K562 (cell line): ENCODE data around the gene IRF9. TPM values are rescaled to one million over a fixed set of nuclear protein-coding genes. Genes with fewer than 3 reads are reported as not detected.

Source experiments
- ATF7 ChIP-seq: fragments of 450-650 bp; IDR thresholded peaks from 2 replicates; pipeline ENCODE4 v1.7.1; 2014; ENCODE audit warnings: mild to moderate bottlenecking, moderate library complexity
- CHD4 ChIP-seq: fragments of 200-600 bp; sonication (generic); IDR thresholded peaks from 3 replicates; pipeline ENCODE4 v1.6.1; 2012; ENCODE audit warnings: low read depth, mild to moderate bottlenecking, mixed read lengths, low read length, inconsistent platforms; ENCODE audit not compliant: insufficient read depth, insufficient replicate concordance, poor library complexity, severe bottlenecking
- EP400 ChIP-seq: fragments of 450-650 bp; IDR thresholded peaks from 2 replicates; pipeline ENCODE4 v1.6.1; 2017; ENCODE audit warnings: antibody characterized with exemption, mild to moderate bottlenecking, moderate library complexity
- ETV6 ChIP-seq, 3 experiments: fragments of 150-350 bp in 1 of 3; sonication (generic) in 1 of 3; formaldehyde crosslinking in 1 of 3; IDR thresholded peaks; 2 replicates each; pipeline versions ENCODE4 v1.6.1 to v1.8.0; 2014 to 2022; ENCODE audit warnings: borderline replicate concordance in 2 of 3, low read depth in 2 of 3, antibody characterized with exemption in 1 of 3, low read length in 1 of 3, mild to moderate bottlenecking in 1 of 3, missing genetic modification reagents in 1 of 3
- FIP1L1 ChIP-seq: fragments of 200-400 bp; formaldehyde crosslinking; IDR thresholded peaks from 2 replicates; pipeline ENCODE4 v1.6.1; 2018; ENCODE audit warnings: mild to moderate bottlenecking, low read depth, low read length; ENCODE audit not compliant: poor library complexity, severe bottlenecking
- HDAC2 ChIP-seq: fragments of 450-650 bp; IDR thresholded peaks from 2 replicates; pipeline ENCODE4 v1.6.1; 2016; ENCODE audit warnings: mild to moderate bottlenecking
- HMG20B ChIP-seq: fragments of 250-450 bp; sonication (Bioruptor Pico); IDR thresholded peaks from 2 replicates; pipeline ENCODE4 v1.5.0; 2021; ENCODE audit warnings: mild to moderate bottlenecking
- HMGN3 ChIP-seq: IDR thresholded peaks from 2 replicates; pipeline ENCODE4 v1.6.1; 2011; ENCODE audit warnings: borderline replicate concordance, low read depth, mild to moderate bottlenecking, mixed read lengths, low read length; ENCODE audit not compliant: insufficient read length; ENCODE audit errors: extremely low read depth
- KLF1 ChIP-seq: fragments of 450-650 bp; IDR thresholded peaks from 2 replicates; pipeline ENCODE4 v1.6.1; 2016; ENCODE audit warnings: missing genetic modification characterization, missing compliant biosample characterization
- MBD2 ChIP-seq: sonication (generic); IDR thresholded peaks from 2 replicates; pipeline ENCODE4 v1.6.1; 2016; ENCODE audit warnings: low read depth, borderline replicate concordance
- MEF2D ChIP-seq: conservative IDR thresholded peaks from 2 replicates; pipeline ENCODE4 v1.6.1; 2016; ENCODE audit warnings: low read depth, missing genetic modification characterization, missing compliant biosample characterization
- MTA3 ChIP-seq: fragments of 450-650 bp; formaldehyde crosslinking; IDR thresholded peaks from 2 replicates; pipeline ENCODE4 v1.6.1; 2017; ENCODE audit warnings: mild to moderate bottlenecking, borderline replicate concordance
- NBN ChIP-seq: fragments of 450-650 bp; IDR thresholded peaks from 2 replicates; pipeline ENCODE4 v1.6.1; 2016; ENCODE audit warnings: low read depth, mild to moderate bottlenecking
- SNIP1 ChIP-seq: fragments of 450-650 bp; IDR thresholded peaks from 2 replicates; pipeline ENCODE4 v1.7.1; 2017; ENCODE audit warnings: low read depth, mild to moderate bottlenecking
- SP1 ChIP-seq: sonication (generic); formaldehyde crosslinking; IDR thresholded peaks from 2 replicates; pipeline ENCODE4 v1.8.1; 2022; ENCODE audit warnings: mild to moderate bottlenecking, missing genetic modification reagents
- SRSF7 ChIP-seq: fragments of 200-400 bp; formaldehyde crosslinking; optimal IDR thresholded peaks from 2 replicates; pipeline ENCODE3; 2017; ENCODE audit warnings: mild to moderate bottlenecking, low read depth, low read length
- ZNF174 ChIP-seq: fragments of 250-450 bp; sonication (Bioruptor Pico); IDR thresholded peaks from 2 replicates; pipeline ENCODE4 v1.4.0; 2020; ENCODE audit warnings: mild to moderate bottlenecking
- ZNF23 ChIP-seq: fragments of 250-450 bp; sonication (Bioruptor Pico); IDR thresholded peaks from 2 replicates; pipeline ENCODE4 v1.4.0; 2020; ENCODE audit warnings: mild to moderate bottlenecking
- ZNF57 ChIP-seq: fragments of 450-650 bp; formaldehyde crosslinking; IDR thresholded peaks from 2 replicates; pipeline ENCODE4 v1.4.0; 2020; ENCODE audit warnings: mild to moderate bottlenecking, moderate library complexity
- polyA plus RNA-seq, 8 experiments: library from polyadenylated mRNA; depleted of rRNA in 4 of 8; stranded (reverse) in 5 of 8; unstranded in 3 of 8; fragments of >200 nt; fragmentation: Nextera tagmentation in 2 of 8; fragmentation: Illumina TruSeq in 1 of 8; extraction: Ambion mirVana in 2 of 8; extraction: Trizol in 1 of 8; gene quantifications; 2 replicates each; pipeline versions ENCODE4 v1.2.1 to v1.2.3, GENCODE V29; 2011 to 2014; ENCODE audit warnings: inconsistent platforms in 1 of 8, missing spikeins in 1 of 8
- total RNA-seq, 7 experiments: library from RNA; depleted of rRNA in 6 of 7; stranded (reverse); fragments of >200 nt in 6 of 7; fragmentation: Illumina TruSeq in 2 of 7; extraction: Trizol in 2 of 7; gene quantifications; 2 replicates each; pipeline versions ENCODE4 v1.2.1 to v1.2.3, GENCODE V29; 2011 to 2021; ENCODE audit warnings: low replicate concordance in 1 of 7
- TF ChIP-seq, protein P1 (sequence below): fragments of 250-450 bp; sonication (Bioruptor Pico); IDR thresholded peaks from 2 replicates; pipeline ENCODE4 v1.5.0; 2022; ENCODE audit warnings: mild to moderate bottlenecking
- TF ChIP-seq, protein P2 (sequence below): sonication (generic); formaldehyde crosslinking; IDR thresholded peaks from 2 replicates; pipeline ENCODE4 v1.8.0; 2022; ENCODE audit warnings: mild to moderate bottlenecking, missing genetic modification reagents

The IRF9 gene
- total and polyA plus RNA-seq, 9 of the 15 experiments (the other 6 are each of a cell fraction or from before 2014, with no cell fraction given): 0.79 to 14.8 (median 6.1) TPM

DNA sequence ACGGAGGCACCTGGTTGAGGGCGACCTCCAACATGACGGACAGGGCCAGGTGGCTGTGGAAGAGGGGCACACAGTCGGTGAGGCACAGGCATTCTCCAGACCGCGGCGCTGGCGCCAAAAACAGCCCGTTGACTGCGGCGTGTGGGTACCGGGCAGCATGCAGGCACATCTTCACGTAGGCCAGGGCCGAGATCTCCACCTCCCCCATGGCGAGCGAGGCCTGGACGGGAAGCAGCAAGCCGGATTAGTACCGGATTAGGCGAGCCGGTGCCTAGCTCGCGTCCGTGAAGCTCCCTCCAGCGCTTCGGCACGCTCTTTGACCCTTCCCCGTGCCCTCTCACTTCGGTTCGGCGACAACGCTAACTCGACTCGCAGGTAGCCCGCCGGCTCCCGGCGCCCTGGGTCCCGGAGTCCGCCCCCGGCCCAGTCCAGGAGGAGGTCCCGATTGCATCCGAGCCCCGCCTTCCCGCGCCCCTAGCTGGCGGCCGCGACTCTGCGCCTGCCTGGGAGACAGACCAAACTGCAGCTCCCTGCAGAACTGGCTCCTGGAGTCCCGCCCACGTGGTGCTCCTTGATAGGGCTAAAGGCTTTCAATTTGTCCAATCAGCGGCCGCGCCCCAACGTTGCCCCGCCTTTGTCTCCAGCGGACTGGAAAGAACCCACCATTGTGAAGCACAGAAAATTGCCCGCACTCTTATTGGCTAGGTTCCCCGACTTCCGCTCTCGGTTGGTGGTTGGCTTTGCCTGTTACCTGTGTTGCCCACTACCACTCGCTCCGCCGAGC, 19.8 kb upstream of the IRF9 start, which contains the start of gene EMC9 (continued):
- TF ChIP-seq ATF7 (peak; percentile 57), SP1 (peak; percentile 81), ZNF23 (CRISPR knock-in tag) (no peak), MBD2 (peak; percentile 81; the same call in 1 of the 2 replicates), ZNF174 (CRISPR knock-in tag) (no peak), EP400 (peak; percentile 81), SRSF7 (no peak), NBN (no peak), SNIP1 (no peak), ETV6 (IDR thresholded peaks at IDR 0.05; ENCODE audit: borderline replicate concordance in 1 of 2, low read depth in 2 of 2, low read length in 1 of 2) (no peak), ETV6 (CRISPR knock-in tag; IDR thresholded peaks at IDR 0.05; ENCODE audit: borderline replicate concordance) (no peak), HMG20B (CRISPR knock-in tag) (no peak), MEF2D (tag) (no peak), FIP1L1 (no peak), HDAC2 (no peak), KLF1 (no peak), ZNF57 (CRISPR knock-in tag) (no peak), CHD4 (no peak), MTA3 (no peak; the same call in 1 of the 2 replicates), HMGN3 (no peak)
- TF ChIP-seq, protein P1, sequence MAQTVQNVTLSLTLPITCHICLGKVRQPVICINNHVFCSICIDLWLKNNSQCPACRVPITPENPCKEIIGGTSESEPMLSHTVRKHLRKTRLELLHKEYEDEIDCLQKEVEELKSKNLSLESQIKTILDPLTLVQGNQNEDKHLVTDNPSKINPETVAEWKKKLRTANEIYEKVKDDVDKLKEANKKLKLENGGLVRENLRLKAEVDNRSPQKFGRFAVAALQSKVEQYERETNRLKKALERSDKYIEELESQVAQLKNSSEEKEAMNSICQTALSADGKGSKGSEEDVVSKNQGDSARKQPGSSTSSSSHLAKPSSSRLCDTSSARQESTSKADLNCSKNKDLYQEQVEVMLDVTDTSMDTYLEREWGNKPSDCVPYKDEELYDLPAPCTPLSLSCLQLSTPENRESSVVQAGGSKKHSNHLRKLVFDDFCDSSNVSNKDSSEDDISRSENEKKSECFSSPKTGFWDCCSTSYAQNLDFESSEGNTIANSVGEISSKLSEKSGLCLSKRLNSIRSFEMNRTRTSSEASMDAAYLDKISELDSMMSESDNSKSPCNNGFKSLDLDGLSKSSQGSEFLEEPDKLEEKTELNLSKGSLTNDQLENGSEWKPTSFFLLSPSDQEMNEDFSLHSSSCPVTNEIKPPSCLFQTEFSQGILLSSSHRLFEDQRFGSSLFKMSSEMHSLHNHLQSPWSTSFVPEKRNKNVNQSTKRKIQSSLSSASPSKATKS: no peak
- TF ChIP-seq, protein P2, sequence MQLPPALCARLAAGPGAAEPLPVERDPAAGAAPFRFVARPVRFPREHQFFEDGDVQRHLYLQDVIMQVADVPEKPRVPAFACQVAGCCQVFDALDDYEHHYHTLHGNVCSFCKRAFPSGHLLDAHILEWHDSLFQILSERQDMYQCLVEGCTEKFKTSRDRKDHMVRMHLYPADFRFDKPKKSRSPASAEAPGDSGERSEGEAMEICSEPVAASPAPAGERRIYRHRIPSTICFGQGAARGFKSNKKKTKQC (CRISPR knock-in tag): peak; percentile 65; the same call in 1 of the 2 replicates
